Suprapubic skin (tissue), 3 donors: ENCODE results near the gene NFYA.

Source experiments
- CTCF ChIP-seq, 2 donors: fragments of 200-600 bp in 1 of 2; fragments of 450-650 bp in 1 of 2; sonication (generic) in 1 of 2; IDR thresholded peaks; one replicate each; pipeline ENCODE4 v1.5.1; 2016 to 2019; ENCODE audit warnings: antibody characterized with exemption in 2 of 2, mild to moderate bottlenecking in 1 of 2, moderate library complexity in 1 of 2
- EP300 ChIP-seq: sonication (generic); formaldehyde crosslinking; IDR thresholded peaks from one replicate; pipeline ENCODE4 v1.6.1; 2017; ENCODE audit warnings: antibody characterized with exemption

GRCh38 chr6:41090841-41091761 is 18.3 kb downstream of the NFYA start:
- TF ChIP-seq CTCF (IDR thresholded peaks at IDR 0.05) (no peak), EP300 (no peak)
